Middle frontal gyrus (tissue), 1 donor: Measurements from ENCODE around the gene LRRC75A.
"Not testable (repeated sequence)": the region's sequence is repeated elsewhere in the genome, so short reads cannot be mapped to it uniquely, and the experiment has no call there.

Experiments
- DNase-seq: peaks from one replicate; pipeline ENCODE4 v3.0.0-alpha.2; 2015; ENCODE audit warnings: low spot score; ENCODE audit errors: extremely low spot score

Gene LRRC75A

DNA sequence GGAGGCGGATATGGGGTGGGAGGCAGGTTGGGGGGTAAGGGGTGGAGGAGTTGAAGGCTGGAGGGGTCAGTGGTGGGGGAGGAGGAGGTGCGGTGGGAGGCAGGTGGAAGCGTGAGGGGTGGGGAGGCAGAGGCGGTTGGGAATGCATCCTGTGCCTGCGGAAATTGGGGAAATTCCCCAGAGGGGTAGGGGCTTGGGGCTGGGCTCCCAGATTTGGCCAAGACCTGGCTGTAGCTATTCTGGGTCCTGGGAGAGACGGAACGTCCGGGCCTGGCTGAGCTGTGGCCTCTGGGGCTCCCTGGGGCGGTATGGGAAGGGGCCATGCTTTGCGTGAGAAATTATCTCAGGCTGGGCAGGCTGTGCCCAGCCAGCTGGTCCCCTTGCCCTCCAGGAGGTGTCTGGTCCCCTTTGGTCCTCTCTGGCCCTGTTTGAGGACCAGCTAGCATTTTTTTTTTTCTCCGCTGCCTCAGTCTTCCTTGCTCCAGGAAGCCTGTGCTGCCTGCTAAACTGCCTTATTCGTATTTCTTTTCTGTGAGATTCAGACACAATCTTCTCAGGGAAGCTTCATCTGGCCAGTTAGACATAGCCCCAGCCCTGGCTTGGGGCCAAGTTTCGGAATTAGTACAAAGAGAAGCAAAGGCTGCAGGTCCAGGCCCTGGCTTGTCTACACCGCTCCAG lies 83.9 kb downstream of the LRRC75A start:
- peak; percentile 26 for DNase-seq

DNA sequence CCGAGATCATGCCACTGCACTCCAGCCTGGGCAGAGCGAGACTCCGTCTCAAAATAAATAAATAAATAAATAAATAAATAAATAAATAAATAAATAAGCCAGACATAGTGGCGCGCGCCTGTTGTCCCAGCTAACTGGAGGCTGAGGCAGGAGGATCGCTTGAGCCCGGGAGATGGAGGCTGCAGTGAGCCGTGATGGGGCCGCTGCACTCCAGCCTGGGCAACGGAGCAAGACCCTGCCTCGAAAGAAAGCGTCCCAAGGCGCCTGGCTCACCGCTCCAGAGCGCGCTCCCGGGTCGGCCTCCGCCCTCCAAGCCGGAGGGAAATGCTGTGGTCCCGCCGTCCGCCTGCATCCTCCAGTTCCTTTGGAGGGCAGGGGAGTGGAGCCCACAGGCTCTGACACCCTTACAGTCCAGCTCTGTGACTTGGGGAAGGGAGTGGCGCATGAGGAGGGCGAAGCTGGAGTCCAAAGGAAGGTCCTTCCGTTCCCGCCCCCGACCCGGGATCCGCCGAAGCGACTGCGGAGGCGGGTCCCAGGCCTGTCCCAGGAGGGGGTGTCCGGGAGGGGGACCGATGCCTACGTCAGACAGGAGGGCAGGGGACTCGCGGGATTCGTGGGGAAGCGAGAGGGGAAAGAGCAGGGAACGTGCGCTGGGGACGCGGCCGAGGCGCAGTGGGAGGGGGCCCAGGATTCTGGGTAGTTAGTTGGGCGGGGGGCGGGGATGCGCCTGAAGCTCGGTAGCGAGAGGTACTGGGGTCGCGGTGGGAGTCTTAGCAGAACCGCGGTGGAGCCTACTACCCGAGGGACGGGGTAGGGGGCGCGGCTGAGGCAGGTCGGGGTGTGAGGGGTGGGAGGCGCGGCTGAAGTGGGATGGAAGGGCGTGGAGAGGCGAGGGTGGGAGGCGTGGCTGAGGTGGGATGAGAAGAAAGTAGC lies 85.0 kb downstream of the LRRC75A start:
- no peak for DNase-seq

DNA sequence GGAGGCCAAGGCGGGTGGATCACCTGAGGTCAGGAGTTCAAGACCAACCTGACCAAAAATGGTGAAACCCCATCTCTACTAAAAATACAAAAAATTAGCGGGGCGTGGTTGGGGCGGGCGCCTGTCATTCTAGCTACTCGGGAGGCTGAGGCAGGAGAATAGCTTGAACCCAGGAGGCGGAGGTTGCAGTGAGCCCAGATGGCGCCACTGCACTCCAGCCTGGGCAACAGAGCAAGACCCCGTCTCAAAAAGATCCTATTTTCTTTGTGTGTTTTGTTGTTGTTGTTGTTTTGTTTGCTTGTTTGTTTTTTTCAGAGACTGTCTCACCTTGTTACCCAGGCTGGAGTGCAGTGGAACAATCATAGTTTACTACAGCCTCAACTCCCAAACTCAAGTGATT lies 88.1 kb downstream of the LRRC75A start:
- not testable (repeated sequence) for DNase-seq

GRCh38 chr17:16398270-16399267 lies 93.4 kb downstream of the LRRC75A start:
- peak; percentile 29 for DNase-seq

DNA sequence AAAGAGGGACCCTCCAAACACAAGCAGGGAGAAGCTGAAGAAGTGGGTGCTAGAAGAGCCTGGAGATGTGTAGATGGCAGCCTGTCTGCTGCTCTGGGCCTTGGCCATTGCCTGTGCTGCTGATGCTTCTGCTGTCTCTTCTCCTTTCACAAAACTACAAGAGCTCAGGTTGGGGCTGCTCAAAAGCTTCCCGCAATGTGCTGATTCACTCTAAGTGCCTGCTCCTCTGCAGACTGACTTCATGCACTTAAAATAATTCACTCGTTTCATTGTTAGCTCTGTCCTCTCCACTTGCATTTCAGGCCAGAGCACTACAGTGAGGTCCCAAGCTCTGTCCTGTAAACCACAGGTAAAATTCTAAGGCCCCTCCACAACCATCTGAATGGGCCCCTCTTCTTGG lies 95.3 kb downstream of the LRRC75A start:
- DNase-seq: not testable (repeated sequence)

GRCh38 chr17:16395887-16396286 lies 96.1 kb downstream of the LRRC75A start:
- not testable (repeated sequence) for DNase-seq

DNA sequence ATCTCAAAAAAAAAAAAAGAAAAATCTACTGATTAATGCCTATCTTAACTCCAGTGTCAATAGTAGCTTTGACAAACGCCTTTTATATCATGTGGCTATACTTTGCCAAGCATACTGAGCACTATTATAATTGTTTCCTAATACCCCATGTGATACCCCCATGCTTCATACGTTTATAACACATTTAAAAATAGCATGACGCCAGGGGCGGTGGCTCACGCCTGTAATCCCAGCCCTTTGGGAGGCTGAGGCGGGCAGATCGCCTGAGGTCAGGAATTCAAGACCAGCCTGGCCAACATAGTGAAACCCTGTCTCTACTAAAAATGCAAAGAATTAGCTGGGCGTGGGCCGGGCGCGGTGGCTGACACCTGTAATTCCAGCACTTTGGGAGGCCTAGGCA lies 99.5 kb downstream of the LRRC75A start:
- not testable (repeated sequence) for DNase-seq
